ENCODE data around the gene MOK.
A peak's percentile ranks its signal among the peaks of the same experiment; 100 is the strongest.
"Not testable (repeated sequence)": the region's sequence is repeated elsewhere in the genome, so short reads cannot be mapped to it uniquely, and the experiment has no call there.

MOK gene, protein sequence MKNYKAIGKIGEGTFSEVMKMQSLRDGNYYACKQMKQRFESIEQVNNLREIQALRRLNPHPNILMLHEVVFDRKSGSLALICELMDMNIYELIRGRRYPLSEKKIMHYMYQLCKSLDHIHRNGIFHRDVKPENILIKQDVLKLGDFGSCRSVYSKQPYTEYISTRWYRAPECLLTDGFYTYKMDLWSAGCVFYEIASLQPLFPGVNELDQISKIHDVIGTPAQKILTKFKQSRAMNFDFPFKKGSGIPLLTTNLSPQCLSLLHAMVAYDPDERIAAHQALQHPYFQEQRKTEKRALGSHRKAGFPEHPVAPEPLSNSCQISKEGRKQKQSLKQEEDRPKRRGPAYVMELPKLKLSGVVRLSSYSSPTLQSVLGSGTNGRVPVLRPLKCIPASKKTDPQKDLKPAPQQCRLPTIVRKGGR

DNA sequence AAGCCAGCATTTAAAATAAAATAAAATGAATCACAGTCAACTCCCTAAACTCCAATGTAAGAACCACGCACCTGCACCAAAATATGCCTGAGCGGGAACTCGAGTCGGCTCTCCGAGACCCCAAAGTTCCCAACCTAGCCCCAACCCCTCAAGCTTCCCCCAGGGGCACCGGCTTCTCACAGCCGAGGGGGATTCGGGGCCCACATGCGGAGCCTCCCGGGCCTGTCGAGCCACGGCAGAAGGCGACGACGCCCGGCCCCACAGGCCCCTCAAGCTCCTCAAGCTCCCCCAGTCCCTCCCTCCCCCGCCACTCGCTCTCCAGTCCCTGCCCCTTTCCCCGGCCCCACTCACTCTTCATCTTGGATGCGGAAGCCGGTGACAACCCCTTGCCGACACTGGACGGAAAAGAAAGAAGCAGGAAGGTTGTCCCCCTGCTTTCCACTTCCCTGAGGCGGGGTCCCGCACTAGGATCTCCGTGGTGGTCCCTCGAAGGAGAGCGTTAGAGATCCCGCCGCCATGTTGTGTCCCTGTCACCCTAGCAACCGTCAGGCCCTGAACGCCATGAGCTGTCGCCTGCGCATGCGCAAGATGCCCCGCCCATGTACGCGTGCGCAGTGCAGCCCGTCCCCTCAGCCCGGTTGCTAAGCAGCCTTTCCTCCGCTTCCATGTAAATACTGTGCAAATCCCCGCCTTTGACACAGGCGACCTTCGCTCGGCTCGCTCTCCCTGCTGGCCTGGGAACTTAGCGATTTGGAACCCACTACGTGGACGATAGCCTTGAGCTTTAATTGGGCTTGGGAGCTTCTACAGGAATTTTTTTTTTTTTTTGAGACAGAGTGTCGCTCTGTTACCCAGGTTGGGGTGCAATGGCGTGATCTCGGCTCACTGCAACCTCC, at the start of gene MOK:
MOK (minus strand) TSS at position 554 of the 896 bp plus-strand sequence; CDS start at position 358, 196 bp downstream.
- TF ChIP-seq, protein P1, sequence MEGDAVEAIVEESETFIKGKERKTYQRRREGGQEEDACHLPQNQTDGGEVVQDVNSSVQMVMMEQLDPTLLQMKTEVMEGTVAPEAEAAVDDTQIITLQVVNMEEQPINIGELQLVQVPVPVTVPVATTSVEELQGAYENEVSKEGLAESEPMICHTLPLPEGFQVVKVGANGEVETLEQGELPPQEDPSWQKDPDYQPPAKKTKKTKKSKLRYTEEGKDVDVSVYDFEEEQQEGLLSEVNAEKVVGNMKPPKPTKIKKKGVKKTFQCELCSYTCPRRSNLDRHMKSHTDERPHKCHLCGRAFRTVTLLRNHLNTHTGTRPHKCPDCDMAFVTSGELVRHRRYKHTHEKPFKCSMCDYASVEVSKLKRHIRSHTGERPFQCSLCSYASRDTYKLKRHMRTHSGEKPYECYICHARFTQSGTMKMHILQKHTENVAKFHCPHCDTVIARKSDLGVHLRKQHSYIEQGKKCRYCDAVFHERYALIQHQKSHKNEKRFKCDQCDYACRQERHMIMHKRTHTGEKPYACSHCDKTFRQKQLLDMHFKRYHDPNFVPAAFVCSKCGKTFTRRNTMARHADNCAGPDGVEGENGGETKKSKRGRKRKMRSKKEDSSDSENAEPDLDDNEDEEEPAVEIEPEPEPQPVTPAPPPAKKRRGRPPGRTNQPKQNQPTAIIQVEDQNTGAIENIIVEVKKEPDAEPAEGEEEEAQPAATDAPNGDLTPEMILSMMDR (IDR thresholded peaks at IDR 0.05; ENCODE audit: low read length, missing control alignments) = no peak
- H3K4me3 ChIP-seq (replicated peaks; ENCODE audit: low read depth, low read length) = peak within 1 kb of the TSS; percentile 93
- peak; percentile 98 for DNase-seq (ENCODE audit: low read depth)

DNA sequence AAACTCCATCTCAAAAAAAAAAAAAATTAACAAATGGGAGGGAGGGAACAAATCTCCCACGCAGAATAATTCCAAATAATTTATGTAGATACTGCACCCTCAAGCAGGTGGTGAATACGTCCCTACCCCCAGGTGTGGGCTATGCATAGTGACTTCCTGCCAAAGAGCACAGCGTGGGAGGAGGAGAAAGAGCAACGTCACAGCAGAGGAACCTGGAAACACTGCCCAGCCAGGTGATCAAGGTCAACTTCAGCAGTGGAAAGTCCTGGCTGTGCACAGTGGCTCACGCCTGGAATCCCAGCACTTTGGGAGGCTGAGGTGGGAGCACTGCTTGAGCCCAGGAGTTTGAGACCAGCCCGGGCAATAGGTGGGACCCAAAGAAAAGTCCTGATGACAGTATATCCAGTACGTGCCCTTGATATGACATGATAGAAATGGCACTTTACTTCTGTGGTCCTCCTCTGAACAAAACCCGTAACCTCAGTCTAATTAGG, 48.2 kb upstream of the MOK start:
- TF ChIP-seq, protein P1 (IDR thresholded peaks at IDR 0.05; ENCODE audit: low read length, missing control alignments) = no peak
- DNase-seq (ENCODE audit: low read depth) = no peak
- no peak overlapping the region for H3K4me3 ChIP-seq (replicated peaks; ENCODE audit: low read depth, low read length)

DNA sequence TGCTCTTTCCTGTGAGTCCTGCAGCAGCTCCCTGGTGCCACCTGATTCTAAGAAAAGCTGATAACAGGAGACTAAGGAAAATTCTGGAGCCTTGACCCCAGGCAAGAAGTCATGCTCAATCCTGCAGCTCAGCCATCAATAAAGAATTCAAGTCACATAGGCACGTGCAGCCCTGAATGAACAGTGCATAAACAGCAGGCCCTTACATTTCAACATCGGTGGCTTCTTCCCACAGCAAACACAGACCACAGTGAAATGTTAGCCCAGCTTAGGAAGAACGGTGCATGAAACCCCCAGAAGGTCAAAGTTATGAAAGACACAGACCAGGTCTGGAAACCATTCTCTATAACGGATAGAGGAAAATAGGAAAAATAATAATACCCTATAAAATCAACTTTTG, 47.2 kb upstream of the MOK start:
- no peak for DNase-seq (ENCODE audit: low read depth)
- no peak overlapping the region for H3K4me3 ChIP-seq (replicated peaks; ENCODE audit: low read depth, low read length)
- TF ChIP-seq, protein P1 (IDR thresholded peaks at IDR 0.05; ENCODE audit: low read length, missing control alignments) = no peak

DNA sequence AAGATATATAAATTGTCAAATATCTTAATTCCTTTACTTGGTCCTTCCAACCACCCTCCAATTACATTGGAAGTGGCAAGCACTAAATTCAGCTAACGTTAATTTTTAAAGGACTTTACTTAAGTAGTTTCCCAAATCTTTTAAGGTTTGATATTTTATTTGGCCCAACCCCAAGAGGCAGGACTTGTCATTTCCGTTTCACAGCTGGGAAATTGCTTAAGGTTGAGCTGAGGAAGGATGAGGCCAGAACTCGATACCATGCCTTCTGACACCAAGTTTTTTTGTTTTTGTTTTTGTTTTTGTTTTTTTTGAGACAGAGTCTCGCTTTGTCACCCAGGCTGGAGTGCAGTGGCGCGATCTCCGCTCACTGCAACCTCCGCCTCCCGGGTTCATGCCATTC, 46.6 kb upstream of the MOK start:
- DNase-seq (ENCODE audit: low read depth) = peak; percentile 71
- not testable (repeated sequence) for H3K4me3 ChIP-seq (replicated peaks; ENCODE audit: low read depth, low read length)

DNA sequence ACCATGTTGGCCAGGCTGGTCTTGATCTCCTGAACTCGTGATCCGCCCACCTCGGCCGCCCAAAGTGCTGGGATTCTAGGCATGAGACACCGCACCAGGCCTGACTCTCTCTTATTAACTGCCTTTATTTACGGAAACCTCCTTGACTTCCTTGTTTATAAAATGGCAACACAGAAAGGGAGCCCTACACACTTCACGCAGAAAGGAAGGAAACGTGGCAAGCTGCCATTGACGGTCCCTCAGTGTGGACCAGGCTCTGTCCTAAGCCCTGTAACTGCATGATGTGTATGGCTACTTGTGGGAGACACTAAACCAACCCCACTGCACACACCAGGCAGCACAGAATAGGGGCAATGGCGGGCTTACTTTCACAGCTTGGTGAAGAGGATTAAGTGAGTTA, 46.1 kb upstream of the MOK start:
- no peak overlapping the region for H3K4me3 ChIP-seq (replicated peaks; ENCODE audit: low read depth, low read length)
- no peak for DNase-seq (ENCODE audit: low read depth)
- TF ChIP-seq, protein P1 (IDR thresholded peaks at IDR 0.05; ENCODE audit: low read length, missing control alignments) = no peak

DNA sequence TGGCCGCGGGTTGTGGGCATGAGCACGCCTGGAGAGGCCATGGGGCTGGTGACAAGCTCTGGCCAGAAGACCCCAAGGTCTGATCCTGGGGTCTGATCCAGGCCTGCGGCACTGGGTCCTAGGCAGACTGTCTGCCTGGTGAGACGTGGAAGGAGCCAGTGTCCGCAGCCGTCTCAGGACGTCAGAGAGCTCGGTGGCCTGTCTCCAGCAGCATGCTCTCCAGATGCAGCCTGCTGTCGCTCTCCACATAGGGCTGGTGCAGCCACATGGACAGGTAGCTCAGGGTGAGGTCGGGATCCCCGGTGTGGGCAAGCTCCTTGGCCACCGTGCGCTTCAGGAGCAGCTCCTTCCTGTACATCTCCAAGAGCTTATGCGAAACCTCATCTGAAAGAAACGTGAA, 43.4 kb upstream of the MOK start:
- no peak for DNase-seq (ENCODE audit: low read depth)
- H3K4me3 ChIP-seq (replicated peaks; ENCODE audit: low read depth, low read length) = no peak overlapping the region
- TF ChIP-seq, protein P1 (IDR thresholded peaks at IDR 0.05; ENCODE audit: low read length, missing control alignments) = no peak

DNA sequence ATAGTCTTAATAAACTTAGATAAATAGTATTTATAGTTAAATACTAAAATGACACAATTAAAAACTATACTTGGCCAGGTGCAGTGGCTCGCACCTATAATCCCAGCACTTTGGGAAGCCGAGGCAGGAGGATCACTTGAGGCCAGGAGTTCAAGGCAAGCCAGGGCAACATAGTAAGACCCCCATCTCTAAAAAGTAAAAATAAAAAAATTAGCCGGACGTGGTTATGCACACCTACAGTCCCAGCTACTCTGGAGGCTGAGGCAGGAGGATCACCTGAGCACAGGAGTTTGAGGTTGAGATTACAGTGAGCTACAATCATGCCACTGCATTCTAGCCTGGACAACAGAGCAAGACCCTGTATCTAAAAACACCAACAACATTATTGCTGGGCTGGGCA, 41.7 kb upstream of the MOK start:
- TF ChIP-seq, protein P1 (IDR thresholded peaks at IDR 0.05; ENCODE audit: low read length, missing control alignments) = no peak
- no peak for DNase-seq (ENCODE audit: low read depth)
- no peak overlapping the region for H3K4me3 ChIP-seq (replicated peaks; ENCODE audit: low read depth, low read length)

Measured in fibroblast of pulmonary artery (primary cell).